Measurements from ENCODE around the gene ARHGAP24.

The ARHGAP24 gene

GRCh38 chr4:85474818-85475630, at the start of gene ARHGAP24:
Gene ARHGAP24, plus strand, starts transcription at chr4:85475150.
- peak; percentile 2 for DNase-seq

GRCh38 chr4:85426366-85426765, 48.6 kb upstream of the ARHGAP24 start:
- no peak for DNase-seq

GRCh38 chr4:85427123-85427522, 47.8 kb upstream of the ARHGAP24 start:
- no peak for DNase-seq

GRCh38 chr4:85430226-85430625, 44.7 kb upstream of the ARHGAP24 start:
- no peak for DNase-seq

GRCh38 chr4:85430697-85431096, 44.3 kb upstream of the ARHGAP24 start:
- DNase-seq: no peak

- no peak for DNase-seq
Observed at GRCh38 chr4:85431156-85431555, 43.8 kb upstream of the ARHGAP24 start.

GRCh38 chr4:85431881-85432485, 43.0 kb upstream of the ARHGAP24 start:
- DNase-seq: no peak

- no peak for DNase-seq
Observed at GRCh38 chr4:85445050-85445639, 29.8 kb upstream of the ARHGAP24 start.

GRCh38 chr4:85446141-85446861, 28.6 kb upstream of the ARHGAP24 start:
- DNase-seq: no peak

GRCh38 chr4:85448906-85449890, 25.8 kb upstream of the ARHGAP24 start:
- no peak for DNase-seq

- DNase-seq: no peak
Observed at GRCh38 chr4:85452058-85452731, 22.8 kb upstream of the ARHGAP24 start.

- no peak for DNase-seq
Observed at GRCh38 chr4:85455942-85456341, 19.0 kb upstream of the ARHGAP24 start.

GRCh38 chr4:85457752-85458467, 17.0 kb upstream of the ARHGAP24 start:
- no peak for DNase-seq

GRCh38 chr4:85459736-85460135, 15.2 kb upstream of the ARHGAP24 start:
- DNase-seq: no peak

GRCh38 chr4:85474356-85474755, 594 bp upstream of the ARHGAP24 start:
- no peak for DNase-seq

GRCh38 chr4:85475631-85476233, 782 bp downstream of the ARHGAP24 start:
- DNase-seq: no peak

- no peak for DNase-seq
Observed at GRCh38 chr4:85476381-85476780, 1.4 kb downstream of the ARHGAP24 start.

GRCh38 chr4:85477534-85477933, 2.6 kb downstream of the ARHGAP24 start:
- DNase-seq: no peak

- DNase-seq: no peak
Observed at GRCh38 chr4:85478576-85478975, 3.6 kb downstream of the ARHGAP24 start.

- no peak for DNase-seq
Observed at GRCh38 chr4:85482010-85482738, 7.2 kb downstream of the ARHGAP24 start.

All from NCI-H146 (cell line).